HG03558 (cell line): Measurements from ENCODE around the gene RGS7.
"Not testable (repeated sequence)": the region's sequence is repeated elsewhere in the genome, so short reads cannot be mapped to it uniquely, and the experiment has no call there.

Experiments used
- ATAC-seq: cut with Tn5 transposase; IDR thresholded peaks from one replicate; pipeline ENCODE4 v1.9.1; 2021; ENCODE audit warnings: moderate number of reproducible peaks; ENCODE audit not compliant: unreplicated experiment; ENCODE audit errors: extremely low read depth

The RGS7 gene

DNA sequence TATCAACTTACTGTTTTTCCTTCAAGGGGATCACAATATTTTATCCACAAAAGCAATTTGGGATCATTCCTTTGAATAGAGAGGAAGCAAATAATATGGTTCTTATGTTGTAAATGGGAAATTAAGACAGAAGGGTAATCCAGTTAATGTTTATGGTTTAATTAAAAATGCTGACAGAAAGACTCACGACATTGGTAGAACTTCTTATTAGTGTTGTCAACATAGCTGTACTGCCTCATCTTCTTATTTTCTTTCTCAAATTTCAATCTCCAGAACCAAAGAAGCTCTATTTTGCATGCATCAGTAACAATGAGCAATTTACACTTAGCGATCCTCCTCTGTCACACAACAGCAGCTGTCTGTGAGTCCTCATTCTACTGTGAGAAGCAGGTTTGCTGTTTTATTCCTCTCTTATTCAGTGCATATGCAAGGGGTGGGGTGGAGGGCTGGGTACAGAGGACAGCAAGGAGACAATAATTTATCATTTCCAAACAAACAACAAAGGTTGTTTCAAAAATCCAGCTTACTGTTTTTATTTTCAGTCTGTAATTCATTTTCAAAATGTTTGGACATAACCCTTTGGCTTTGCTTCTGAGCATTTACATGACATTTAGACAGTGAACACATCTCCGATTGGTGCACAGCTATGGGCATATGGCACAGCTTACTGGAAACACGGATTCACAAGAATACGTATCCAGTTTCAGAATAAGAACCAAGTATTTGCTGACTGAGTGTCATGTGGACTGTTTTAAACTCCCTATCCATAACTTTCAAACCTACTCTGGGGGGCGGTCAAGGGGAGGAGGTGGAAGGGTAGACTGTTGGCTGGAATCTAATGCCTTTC lies 335.9 kb downstream of the RGS7 start:
- no peak for ATAC-seq

DNA sequence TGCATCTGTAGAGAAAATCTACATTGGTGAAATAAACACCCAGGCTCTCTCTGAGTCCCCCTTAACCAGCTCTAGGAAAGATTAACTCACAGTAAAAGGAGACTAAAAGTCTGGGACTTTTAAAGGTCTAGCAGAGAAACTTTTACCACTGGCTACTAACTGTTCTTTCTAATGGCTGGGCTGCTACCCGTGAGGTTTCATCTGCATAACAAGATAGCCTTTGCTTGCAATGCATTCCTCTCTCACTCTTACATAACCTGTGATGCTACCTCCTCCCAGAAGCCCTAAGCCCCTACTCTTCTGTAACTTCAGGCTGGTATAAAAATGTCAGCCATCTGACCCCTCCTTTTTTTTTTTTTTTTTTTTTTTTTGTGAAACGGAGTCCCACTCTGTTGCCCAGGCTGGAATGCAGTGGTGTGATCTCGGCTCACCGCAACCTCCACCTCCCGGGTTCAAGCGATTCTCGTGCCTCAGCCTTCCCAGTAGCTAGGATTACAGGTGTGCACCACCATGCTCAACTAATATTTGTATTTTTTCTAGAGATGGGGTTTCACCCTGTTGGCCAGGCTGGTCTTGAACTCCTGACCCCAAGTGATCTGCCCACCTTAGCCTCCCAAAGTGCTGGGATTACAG lies 344.2 kb downstream of the RGS7 start:
- no peak for ATAC-seq

DNA sequence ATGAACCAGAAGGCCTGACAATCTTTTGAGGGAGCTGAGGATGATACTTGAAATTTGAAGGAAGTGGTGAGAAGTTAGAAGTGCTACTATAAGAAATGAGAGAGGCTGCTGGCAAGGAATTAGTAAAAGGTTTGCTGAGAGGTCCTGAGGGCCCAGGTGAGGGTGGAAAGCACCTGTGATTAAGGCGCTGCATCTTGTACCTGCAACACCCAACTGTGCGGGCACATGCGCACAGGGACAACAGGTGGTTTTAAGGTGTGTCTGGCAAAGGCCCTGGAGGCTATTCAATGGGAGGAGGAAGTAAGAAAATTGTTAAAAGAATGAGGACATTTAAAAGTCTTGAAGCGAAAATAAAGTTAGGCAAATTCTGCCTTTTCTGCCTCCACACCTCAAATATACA lies 349.3 kb downstream of the RGS7 start:
- ATAC-seq = no peak

DNA sequence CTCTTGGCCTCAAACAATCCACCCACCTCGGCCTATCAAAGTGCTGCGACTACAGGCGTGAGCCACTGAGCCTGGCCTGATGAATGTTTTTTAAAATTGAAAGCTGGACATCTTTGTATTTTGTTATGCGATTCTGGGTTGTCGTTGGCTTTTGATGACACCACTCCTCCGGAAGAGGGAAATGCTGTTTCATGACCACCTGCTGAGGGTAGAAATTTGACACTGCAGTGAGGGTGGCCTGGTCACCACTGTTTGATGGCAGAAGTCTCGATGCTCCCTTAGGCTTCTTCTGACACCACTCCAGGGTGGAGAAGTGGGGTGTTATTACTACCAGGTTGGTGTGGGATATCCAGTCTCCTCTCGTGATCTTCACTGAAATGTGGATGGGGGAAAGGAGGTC lies 357.2 kb downstream of the RGS7 start:
- ATAC-seq = no peak

DNA sequence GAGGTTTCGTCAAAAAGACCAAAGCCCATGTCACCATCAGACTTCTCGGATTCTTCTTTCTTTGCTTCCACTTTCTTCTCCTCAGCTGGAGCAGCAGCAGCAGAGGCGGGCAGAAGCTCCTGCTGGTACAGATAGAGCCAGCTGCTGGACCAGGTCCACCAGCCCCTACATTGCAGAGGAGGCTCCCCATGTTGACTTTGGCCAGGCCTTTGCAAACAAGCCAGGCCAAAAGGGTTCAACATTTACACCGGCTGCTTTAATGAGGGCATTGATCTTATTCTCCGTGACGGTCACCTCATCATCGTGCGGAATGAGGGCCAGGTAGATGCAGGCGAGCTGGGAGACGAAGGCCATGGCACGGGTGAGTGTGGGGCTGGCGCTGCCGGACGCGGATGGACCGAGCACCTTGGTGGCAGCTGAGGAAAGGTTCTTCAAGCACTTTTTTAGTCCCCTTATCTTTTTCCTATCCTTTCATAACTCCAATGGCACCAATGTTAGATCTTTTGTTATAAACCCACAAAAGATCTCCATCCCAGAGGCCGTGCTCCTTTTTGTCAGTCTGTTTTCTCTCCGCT lies 358.5 kb downstream of the RGS7 start:
- ATAC-seq = no peak

DNA sequence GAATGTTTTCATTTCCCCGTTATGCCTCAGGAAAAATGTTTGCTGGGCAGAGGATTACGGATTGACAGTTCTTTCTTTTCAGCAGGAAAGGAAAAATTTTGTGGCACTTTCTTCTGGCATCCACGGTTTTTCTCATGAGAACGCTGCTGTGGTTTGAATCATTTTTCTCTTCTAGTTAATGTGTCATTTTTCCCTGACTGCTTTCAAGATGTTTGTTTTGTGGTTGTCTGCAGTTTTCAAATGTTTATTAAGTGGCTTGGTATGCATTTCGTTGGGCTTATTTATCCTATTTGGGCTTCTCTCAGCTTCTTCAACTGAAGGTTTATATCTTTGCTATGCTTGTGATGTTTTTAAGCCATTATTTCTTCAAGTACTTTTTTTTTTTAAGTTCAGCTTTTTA lies 359.0 kb downstream of the RGS7 start:
- ATAC-seq = no peak

DNA sequence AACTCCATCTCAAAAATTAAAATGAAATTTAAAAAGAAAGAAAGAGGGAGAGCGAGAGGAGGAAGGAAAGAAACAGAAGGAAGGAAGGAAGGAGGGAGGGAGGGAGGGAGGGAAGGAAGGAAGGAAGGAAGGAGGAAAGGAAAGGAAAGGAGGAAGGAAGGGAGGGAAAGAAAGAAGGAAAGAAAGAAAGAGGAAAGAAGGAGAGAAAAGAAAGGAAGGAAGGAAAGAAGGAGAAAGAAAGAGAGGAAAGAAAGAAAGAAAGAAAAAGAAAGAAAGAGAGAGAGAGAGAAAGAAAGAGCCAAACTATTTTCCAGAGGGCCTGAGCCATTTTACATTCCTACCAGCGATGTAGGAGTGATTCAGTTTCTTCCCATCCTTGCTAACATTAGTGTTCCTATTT lies 364.0 kb downstream of the RGS7 start:
- ATAC-seq = no peak

DNA sequence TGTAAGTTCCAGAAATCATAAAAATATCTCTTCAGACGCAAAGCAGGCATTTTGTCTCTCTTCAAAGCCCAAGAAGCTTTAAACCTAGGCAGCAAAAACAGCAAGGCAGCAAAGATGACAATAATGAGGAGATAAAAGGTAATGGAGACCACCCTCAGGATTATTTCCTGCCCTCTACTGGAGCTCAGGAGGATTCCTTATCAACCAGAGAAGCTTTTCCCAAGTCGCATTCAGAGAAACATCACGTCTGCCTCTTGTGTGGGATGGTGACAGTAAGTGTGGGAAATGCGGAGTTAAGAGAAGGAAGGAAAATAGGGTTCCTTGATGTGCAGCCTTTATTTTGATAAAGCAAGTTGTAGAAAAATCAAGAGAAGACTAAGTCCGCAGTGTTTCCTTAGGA lies 365.8 kb downstream of the RGS7 start:
- no peak for ATAC-seq

DNA sequence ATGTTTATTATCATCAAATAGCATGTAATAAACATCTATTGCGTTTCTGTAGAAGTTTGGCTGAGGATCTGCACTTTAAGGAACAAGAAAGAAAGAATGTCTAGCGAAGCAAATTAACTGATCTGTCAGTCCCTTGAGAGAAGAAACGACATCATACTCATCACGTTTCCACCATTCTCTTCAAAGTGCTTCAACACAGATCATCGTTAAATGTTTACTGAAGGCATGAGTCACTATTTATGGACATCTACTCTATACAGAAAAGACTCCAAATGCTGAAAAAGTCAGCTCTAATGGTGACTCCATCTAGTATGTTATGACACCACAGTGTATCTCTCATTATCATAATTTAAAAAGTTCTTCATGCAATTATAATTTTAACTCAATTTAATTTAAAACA lies 369.1 kb downstream of the RGS7 start:
- no peak for ATAC-seq

DNA sequence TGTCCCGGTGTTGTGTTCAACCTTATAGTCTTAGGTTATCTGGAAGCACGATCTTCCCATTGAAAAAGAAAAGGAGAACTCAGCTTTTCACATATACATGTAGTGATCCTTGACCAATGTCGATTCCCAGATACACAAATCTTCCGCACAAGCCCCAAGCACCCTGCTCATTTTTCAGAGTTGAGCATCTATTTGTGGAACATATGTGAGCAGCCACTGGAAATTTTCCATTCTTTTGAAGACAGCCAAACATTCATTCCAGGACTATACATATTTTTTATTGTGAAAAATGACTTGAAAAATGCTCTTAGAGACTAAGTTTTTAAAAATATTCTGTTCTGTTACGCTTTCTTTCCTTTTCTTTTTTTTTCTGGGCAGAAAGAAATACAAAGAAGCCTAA lies 371.9 kb downstream of the RGS7 start:
- no peak for ATAC-seq

DNA sequence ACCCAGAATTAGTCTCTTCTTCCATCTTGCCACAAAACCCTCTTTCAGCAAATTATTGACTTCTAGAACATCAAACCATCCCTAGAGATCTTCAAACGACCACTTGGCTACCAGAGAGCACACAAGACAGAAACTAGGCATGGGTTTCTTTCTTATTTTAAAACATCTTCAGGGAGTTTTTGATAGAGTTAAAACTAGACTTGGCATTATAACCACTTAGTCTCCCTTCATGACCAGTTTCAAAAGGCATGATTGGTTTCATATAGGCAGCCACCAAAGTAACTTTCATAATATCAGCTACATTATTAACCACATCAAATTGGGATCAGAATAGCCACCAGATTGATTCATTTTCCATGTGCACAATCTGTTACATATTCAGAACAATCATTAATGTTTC lies 376.7 kb downstream of the RGS7 start:
- no peak for ATAC-seq

DNA sequence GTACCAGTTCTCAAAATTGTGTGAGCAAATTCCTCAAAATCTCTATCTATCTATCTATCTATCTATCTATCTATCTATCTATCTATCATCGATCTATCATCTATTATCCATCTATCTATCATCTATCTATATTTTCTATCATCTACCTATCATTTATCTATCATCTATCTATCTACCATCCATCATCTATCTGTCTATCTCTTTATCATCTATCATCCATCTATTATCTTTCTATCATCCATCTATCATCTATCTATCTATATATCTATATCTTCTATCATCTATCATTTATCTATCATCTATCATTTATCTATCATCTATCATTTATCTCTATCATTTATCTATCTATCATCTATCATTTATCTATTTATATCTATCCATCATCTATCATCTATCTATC lies 380.3 kb downstream of the RGS7 start:
- ATAC-seq = no peak

DNA sequence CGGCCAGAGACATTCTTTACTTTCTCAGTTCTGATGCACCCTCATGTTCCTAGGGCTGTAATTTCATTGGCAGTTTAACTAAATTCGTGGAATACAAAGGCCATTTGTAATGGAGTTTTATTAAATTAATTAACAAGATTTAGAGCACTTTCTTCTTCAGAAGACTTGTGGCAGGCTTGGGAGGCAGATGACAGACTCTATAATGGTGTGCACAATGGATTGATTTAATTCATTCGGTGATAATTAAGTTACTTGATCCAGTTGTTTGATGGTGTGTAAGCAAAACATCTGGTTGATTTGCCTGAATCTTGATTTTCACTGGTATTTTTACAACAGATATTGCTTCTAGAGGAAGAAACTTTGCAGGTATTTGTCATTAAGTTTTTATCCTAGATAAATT lies 383.1 kb downstream of the RGS7 start:
- ATAC-seq = no peak

DNA sequence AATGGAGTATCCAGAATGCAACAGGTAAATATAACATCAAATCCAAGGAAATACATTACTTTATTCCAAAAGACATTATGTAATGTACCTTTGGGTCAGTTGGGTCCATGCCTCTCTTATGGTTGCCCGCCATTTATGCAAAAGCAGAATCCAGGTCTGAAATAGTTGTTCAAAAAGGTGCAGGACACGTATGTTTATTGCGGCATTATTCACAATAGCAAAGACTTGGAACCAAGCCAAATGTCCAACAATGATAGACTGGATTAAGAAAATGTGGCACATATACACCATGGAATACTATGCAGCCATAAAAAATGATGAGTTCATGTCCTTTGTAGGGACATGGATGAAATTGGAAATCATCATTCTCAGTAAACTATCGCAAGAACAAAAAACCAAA lies 384.9 kb downstream of the RGS7 start:
- not testable (repeated sequence) for ATAC-seq

DNA sequence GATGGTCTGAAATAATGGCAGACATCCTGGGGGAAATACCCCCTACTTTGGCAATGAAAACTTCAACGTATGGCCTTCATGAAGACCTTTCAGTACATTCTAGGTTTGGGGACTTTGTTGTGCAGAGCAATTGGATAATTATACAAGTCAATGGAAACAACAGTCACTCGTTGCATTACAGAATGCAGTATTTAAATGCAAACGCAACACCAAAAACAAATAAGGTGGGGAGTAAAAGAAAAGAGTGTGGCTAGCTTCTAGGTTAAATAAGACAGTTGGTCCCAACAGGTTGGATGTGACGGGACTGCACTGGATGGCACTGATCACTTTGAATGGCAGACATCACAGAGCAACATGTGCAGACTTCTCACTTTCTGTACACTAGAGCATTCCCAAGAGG lies 386.8 kb downstream of the RGS7 start:
- ATAC-seq = no peak

DNA sequence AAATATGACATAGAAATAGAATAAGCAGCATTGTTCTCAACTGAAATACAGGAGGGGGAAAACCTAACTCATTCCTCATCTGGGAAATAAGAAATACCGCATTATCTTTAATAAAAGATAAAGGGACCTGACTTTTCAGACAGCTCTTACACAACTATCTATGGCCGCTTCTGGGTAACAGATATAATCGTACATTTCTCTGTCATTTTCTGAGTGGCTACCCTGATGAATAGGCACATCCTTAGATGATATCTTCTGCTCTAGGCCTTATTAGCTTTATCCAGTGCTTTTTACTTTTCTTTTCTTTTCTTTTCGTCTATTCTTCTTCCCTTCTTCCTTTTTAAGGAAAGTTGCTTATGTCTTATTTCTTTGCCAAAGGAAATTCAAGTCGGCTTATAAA lies 388.1 kb downstream of the RGS7 start:
- no peak for ATAC-seq

DNA sequence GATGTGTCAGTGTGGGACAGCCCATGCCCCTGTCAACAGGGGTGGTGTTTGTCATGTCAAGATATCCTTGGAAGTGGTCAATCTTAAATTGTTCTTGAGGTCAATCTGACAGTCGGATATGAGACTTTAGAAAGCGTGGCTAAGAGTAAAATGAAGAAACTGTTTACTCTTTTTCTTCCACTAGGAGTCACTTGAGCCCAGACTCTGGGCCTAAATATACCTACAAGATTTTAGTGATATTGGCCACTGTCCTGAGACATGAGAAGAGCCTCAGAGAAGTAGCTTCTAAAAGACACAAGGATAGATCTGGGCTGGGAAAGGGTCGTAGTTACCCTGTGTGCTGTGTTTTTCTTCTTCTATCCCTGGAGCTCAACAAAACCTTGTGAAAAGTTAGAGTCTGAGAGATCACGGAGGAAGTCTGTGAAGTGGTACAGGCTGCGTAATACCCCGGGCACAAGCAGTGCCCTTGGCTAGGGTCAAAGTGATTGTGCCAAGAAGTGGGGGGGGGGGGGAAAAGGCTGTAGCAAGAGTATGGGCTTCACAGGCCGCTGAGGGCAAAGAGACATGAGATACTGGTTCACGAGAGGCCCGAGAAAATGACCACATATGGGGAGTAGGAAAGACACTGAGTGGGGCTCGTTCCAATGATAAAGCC lies 389.8 kb downstream of the RGS7 start:
- no peak for ATAC-seq

DNA sequence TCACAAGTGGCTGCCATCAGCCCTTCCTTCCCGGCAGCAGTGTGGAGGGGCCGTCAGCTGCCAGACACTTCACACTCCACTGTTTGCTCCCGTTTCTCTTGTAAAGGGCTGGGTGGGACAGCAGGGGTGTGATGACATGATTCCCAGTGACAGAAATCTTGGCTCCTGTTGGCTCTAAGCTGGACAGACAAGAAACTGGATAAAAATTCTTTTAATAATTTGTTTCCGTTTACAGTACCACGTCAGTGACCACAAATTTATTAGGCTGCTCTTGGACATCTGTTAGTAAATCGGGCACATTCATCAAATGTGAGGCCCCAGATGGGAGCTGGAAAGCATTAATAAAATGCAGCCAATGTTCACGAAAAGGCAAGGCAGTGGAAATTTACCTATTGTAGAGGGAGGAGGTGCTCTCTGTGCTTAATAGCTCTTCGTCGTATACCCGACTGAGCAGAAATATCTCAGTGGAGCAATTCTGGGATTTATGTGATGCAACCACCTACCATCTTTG lies 391.4 kb downstream of the RGS7 start:
- ATAC-seq = no peak

DNA sequence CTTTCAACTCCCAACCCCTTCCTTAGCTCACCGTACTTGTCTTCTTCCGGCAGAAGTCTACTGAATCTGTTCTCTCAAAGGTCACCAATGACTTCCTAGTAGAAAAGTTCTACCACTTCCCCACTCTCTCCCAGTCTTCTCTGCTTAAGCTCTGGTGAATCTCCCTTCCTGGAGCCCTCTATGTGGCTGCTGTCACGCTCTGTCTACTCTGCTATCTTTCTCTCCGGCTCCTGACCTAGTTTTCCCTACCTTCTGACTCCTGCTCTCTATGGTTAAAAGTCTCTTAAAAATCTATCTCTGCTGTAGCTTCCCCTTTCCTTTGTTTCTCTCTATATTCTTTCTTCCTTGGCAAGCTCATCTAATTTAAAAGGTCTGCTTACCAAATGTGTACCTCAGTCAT lies 394.9 kb downstream of the RGS7 start:
- ATAC-seq = no peak

DNA sequence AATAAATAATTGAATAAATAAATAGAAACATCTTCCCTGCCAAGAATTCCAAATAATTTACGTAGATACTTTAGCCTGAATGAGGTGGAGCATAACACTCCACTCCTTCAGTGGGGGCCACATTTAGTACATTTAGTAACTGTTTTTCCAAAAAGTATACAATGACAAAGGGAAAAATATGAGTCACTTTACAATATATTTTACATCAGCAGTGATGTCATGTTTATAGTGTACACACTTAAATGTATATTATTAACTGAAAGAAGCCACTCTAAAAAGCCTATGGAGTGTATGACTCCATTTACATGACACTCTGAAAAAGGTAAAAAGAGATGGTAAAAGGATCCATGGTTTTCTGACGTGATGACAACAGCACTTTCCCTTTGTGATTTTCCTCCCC lies 400.6 kb downstream of the RGS7 start:
- no peak for ATAC-seq

DNA sequence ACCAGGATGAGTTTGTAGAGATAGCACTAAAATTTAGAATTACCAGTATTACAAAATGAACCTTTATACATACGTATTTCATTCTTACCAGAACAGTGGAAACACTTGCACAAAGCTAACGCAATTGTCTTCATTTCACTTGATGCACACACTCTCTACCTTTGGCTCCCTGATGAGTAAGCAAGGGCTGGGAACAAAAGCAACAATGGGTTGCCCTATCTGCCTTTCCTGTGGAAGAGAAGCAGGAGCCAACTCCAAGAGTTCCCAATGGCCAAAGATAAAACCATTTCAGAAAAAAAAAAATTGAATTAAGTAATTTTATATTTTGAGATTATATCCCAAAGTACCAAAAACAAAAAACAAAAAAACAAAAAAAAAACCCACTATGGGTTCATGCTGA lies 401.0 kb downstream of the RGS7 start:
- no peak for ATAC-seq
